ENCODE results near the gene ZFPM1.
"Not testable (repeated sequence)": the region's sequence is repeated elsewhere in the genome, so short reads cannot be mapped to it uniquely, and the experiment has no call there.

ZFPM1 gene

GRCh38 chr16:88482630-88483391 lies 29.7 kb downstream of the ZFPM1 start:
- DNase-seq: no peak

GRCh38 chr16:88483392-88483641 lies 30.2 kb downstream of the ZFPM1 start:
- no peak for DNase-seq

GRCh38 chr16:88484505-88485365 lies 31.7 kb downstream of the ZFPM1 start:
- no peak for DNase-seq

- not testable (repeated sequence) for DNase-seq
Measured at GRCh38 chr16:88485366-88485741, 32.3 kb downstream of the ZFPM1 start.

- DNase-seq: no peak
Measured at GRCh38 chr16:88486398-88487123, 33.5 kb downstream of the ZFPM1 start.

- no peak for DNase-seq
Measured at GRCh38 chr16:88487124-88487432, 34.0 kb downstream of the ZFPM1 start.

- no peak for DNase-seq
Measured at GRCh38 chr16:88487920-88488851, 35.1 kb downstream of the ZFPM1 start.

- DNase-seq: no peak
Measured at GRCh38 chr16:88489163-88489741, 36.2 kb downstream of the ZFPM1 start.

GRCh38 chr16:88491001-88491559 lies 38.0 kb downstream of the ZFPM1 start:
- no peak for DNase-seq

- no peak for DNase-seq
Measured at GRCh38 chr16:88491560-88492310, 38.7 kb downstream of the ZFPM1 start.

- DNase-seq: no peak
Measured at GRCh38 chr16:88493879-88494278, 40.8 kb downstream of the ZFPM1 start.

- DNase-seq: no peak
Measured at GRCh38 chr16:88494335-88495154, 41.5 kb downstream of the ZFPM1 start.

- DNase-seq: no peak
Measured at GRCh38 chr16:88495268-88495772, 42.2 kb downstream of the ZFPM1 start.

GRCh38 chr16:88497561-88498462 lies 44.7 kb downstream of the ZFPM1 start:
- DNase-seq: no peak

GRCh38 chr16:88498576-88499208 lies 45.6 kb downstream of the ZFPM1 start:
- no peak for DNase-seq

- DNase-seq: no peak
Measured at GRCh38 chr16:88499292-88499691, 46.2 kb downstream of the ZFPM1 start.

GRCh38 chr16:88499836-88500251 lies 46.8 kb downstream of the ZFPM1 start:
- no peak for DNase-seq

GRCh38 chr16:88500255-88500661 lies 47.2 kb downstream of the ZFPM1 start:
- DNase-seq: no peak

- no peak for DNase-seq
Measured at GRCh38 chr16:88502371-88502770, 49.3 kb downstream of the ZFPM1 start.
